AG04449 (cell line): ENCODE results near the gene TLE4.
"Not testable (repeated sequence)": the region's sequence is repeated elsewhere in the genome, so short reads cannot be mapped to it uniquely, and the experiment has no call there.

Source experiments
- CTCF ChIA-PET: fragments of 350-600 bp; formaldehyde crosslinking; extraction: SDS; loops from one replicate; lab custom pipeline; 2021; ENCODE audit warnings: antibody characterized with exemption; lab: Yijun Ruan, JAX
- POLR2A ChIA-PET: fragments of 400-600, 350-600 bp; formaldehyde crosslinking; extraction: SDS; loops from one replicate; lab custom pipeline; 2020; ENCODE audit warnings: antibody characterized with exemption, inconsistent platforms; lab: Yijun Ruan, JAX
- DNase-seq: peaks from one replicate; pipeline ENCODE4 v3.0.0-alpha.2; 2010; ENCODE audit warnings: low read depth, low spot score
- H3K4me3 ChIP-seq: 2 replicates; pipeline ENCODE4 v1.5.1; 2011; ENCODE audit warnings: low read depth, mild to moderate bottlenecking, control low read depth, low read length
- CTCF ChIP-seq: IDR thresholded peaks from one replicate; pipeline ENCODE4 v1.5.1; 2011; ENCODE audit warnings: mild to moderate bottlenecking, moderate library complexity, low read length, control low read depth, inconsistent platforms; ENCODE audit not compliant: insufficient read depth; ENCODE audit errors: missing control alignments

The TLE4 gene

GRCh38 chr9:79542735-79543620, 28.8 kb upstream of the TLE4 start:
- CTCF ChIA-PET = no interaction called here
- no peak for TF ChIP-seq CTCF
- DNase-seq = no peak
- H3K4me3 ChIP-seq = no peak overlapping the region
- POLR2A ChIA-PET = no interaction called here

- DNase-seq, CTCF ChIA-PET, POLR2A ChIA-PET: not testable (repeated sequence)
These were observed 27.4 kb upstream of the TLE4 start for GRCh38 chr9:79544375-79544774.

GRCh38 chr9:79551586-79551985, 20.2 kb upstream of the TLE4 start:
- DNase-seq = no peak
- TF ChIP-seq CTCF = no peak
- ChIA-PET POLR2A (no interaction called here), CTCF (interaction anchor here (0.9 kb wide), 1 partner anchor 17 kb away, joined by 3 read pairs; no protein-coding TSS in a partner anchor)
- no peak overlapping the region for H3K4me3 ChIP-seq

More at GRCh38 chr9:79544375-79544774, 27.4 kb upstream of the TLE4 start:
- not testable (repeated sequence) for H3K4me3 ChIP-seq

GRCh38 chr9:79551994-79552393, 19.8 kb upstream of the TLE4 start:
- POLR2A ChIA-PET = no interaction called here
- TF ChIP-seq CTCF = no peak
- CTCF ChIA-PET = interaction anchor here (0.9 kb wide), 1 partner anchor 17 kb away, joined by 3 read pairs; no protein-coding TSS in a partner anchor

GRCh38 chr9:79555474-79556089, 16.2 kb upstream of the TLE4 start:
- POLR2A ChIA-PET = no interaction called here
- TF ChIP-seq CTCF = no peak
- CTCF ChIA-PET = interaction anchor here (1.6 kb wide), 1 partner anchor 10 kb away, joined by 4 read pairs; no protein-coding TSS in a partner anchor
- DNase-seq = no peak
- H3K4me3 ChIP-seq = no peak overlapping the region

More at GRCh38 chr9:79551994-79552393, 19.8 kb upstream of the TLE4 start:
- DNase-seq = no peak
- no peak overlapping the region for H3K4me3 ChIP-seq

- DNase-seq = no peak
- TF ChIP-seq CTCF = no peak
- POLR2A ChIA-PET = interaction anchor here (1.7 kb wide), 1 partner anchor 12 kb away, joined by 4 read pairs; the partner anchor contains the start of gene TLE4
- H3K4me3 ChIP-seq = no peak overlapping the region
- CTCF ChIA-PET = interaction anchor here (0.7 to 1.0 kb wide), 2 partner anchors 88 to 428 kb away, joined by 3 read pairs; no protein-coding TSS in a partner anchor
These were observed 12.1 kb upstream of the TLE4 start for GRCh38 chr9:79559495-79560181.
